Adrenal gland (tissue), 5 donors: ENCODE results near the gene UVRAG.

ENCODE experiments used
- POLR2A ChIP-seq, 2 donors: fragments of 450-650 bp; IDR thresholded peaks; one replicate each; pipeline ENCODE4 v1.6.1; 2017; ENCODE audit warnings: antibody characterized with exemption in 2 of 2, mild to moderate bottlenecking in 2 of 2, moderate library complexity in 1 of 2
- TF ChIP-seq, protein P1 (sequence below), 6 experiments: fragments of 450-650 bp in 4 of 6; fragments of 200-600 bp in 2 of 6; sonication (generic) in 1 of 6; IDR thresholded peaks; 1 replicate in 5 of 6; 2 replicates in 1 of 6; pipeline versions ENCODE4 v1.5.1 to v1.8.0; 2016 to 2021; ENCODE audit warnings: antibody characterized with exemption in 6 of 6, mild to moderate bottlenecking in 2 of 6, moderate library complexity in 1 of 6
- donor health status: DM: no; HTN: no; CAD: no.

GRCh38 chr11:75784085-75784478 is 30.9 kb upstream of the UVRAG start:
- TF ChIP-seq, protein P1, sequence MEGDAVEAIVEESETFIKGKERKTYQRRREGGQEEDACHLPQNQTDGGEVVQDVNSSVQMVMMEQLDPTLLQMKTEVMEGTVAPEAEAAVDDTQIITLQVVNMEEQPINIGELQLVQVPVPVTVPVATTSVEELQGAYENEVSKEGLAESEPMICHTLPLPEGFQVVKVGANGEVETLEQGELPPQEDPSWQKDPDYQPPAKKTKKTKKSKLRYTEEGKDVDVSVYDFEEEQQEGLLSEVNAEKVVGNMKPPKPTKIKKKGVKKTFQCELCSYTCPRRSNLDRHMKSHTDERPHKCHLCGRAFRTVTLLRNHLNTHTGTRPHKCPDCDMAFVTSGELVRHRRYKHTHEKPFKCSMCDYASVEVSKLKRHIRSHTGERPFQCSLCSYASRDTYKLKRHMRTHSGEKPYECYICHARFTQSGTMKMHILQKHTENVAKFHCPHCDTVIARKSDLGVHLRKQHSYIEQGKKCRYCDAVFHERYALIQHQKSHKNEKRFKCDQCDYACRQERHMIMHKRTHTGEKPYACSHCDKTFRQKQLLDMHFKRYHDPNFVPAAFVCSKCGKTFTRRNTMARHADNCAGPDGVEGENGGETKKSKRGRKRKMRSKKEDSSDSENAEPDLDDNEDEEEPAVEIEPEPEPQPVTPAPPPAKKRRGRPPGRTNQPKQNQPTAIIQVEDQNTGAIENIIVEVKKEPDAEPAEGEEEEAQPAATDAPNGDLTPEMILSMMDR (IDR thresholded peaks at IDR 0.05), result no peak
- TF ChIP-seq POLR2A (IDR thresholded peaks at IDR 0.05), result no peak
